Ascending aorta (tissue), 2 donors: ENCODE measurements around the gene NECTIN2. TPM values are rescaled to one million over a fixed set of nuclear protein-coding genes. Genes with fewer than 3 reads are reported as not detected.

ENCODE experiments used
- DNase-seq, 2 donors: peaks; one replicate each; pipeline ENCODE4 v3.0.0-alpha.2; 2019; ENCODE audit warnings: low spot score in 2 of 2
- H3K27ac ChIP-seq, 2 donors: fragments of 200-600 bp; sonication (generic); one replicate each; pipeline ENCODE4 v1.5.1; 2016 to 2017; ENCODE audit warnings: mild to moderate bottlenecking in 1 of 2
- H3K27me3 ChIP-seq: fragments of 200-600 bp; sonication (generic); one replicate; pipeline ENCODE4 v1.5.1; 2017
- H3K36me3 ChIP-seq, 2 donors: fragments of 200-600 bp; sonication (generic); one replicate each; pipeline ENCODE4 v1.5.1; 2016
- H3K4me1 ChIP-seq, 2 donors: fragments of 200-600 bp; sonication (generic); one replicate each; pipeline ENCODE4 v1.5.1; 2016 to 2017; ENCODE audit warnings: mild to moderate bottlenecking in 1 of 2
- H3K4me3 ChIP-seq, 2 donors: fragments of 200-600 bp; sonication (generic); one replicate each; pipeline ENCODE4 v1.5.1; 2016 to 2017; ENCODE audit warnings: mild to moderate bottlenecking in 1 of 2
- H3K9me3 ChIP-seq, 2 donors: fragments of 200-600 bp; sonication (generic); one replicate each; pipeline ENCODE4 v1.5.1; 2016
- intact Hi-C: fragments of 100-400 bp; cut with DNase I; formaldehyde crosslinking; loops from one replicate; pipeline ENCODE4 v1.15.1; 2023
- total RNA-seq: library from RNA; depleted of rRNA; stranded (reverse); fragments of >200 nt; gene quantifications from one replicate; pipeline ENCODE4 v1.1.0, GENCODE V29; 2016
- TF ChIP-seq, protein P1 (sequence below), 3 experiments: fragments of 200-600 bp in 2 of 3; fragments of 450-650 bp in 1 of 3; sonication (generic) in 2 of 3; IDR thresholded peaks; one replicate each; pipeline ENCODE4 v1.5.1; 2016 to 2019; ENCODE audit warnings: antibody characterized with exemption in 3 of 3, mild to moderate bottlenecking in 1 of 3, moderate library complexity in 1 of 3

Gene NECTIN2
- total RNA-seq, 1 donor from 2014 or later: 125 TPM

DNA sequence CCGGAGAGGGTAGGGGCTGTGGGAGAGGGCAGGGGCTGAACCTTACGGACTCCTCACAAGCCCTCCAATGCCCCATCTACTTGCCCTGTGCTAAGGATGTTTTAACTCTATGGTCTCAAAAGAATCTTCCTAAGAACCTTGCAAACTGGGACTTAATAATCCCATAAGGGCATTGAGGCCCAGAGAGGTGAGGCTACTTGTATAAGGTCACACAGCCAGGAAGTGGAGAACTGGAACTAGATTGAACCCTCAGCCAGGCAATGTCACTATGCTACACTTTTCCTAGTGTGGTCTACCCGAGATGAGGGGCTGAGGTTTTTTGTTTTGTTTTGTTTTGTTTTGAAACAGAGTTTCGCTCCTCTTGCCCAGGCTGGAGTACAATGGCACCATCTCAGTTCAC lies 85.4 kb downstream of the NECTIN2 start:
- Histone ChIP-seq H3K4me3 (no peak overlapping the region), H3K36me3 (no peaks in the 10 kb centered on the region), H3K27ac (no peak overlapping the region), H3K27me3 (no peaks in the 10 kb centered on the region), H3K4me1 (no peaks in the 10 kb centered on the region), H3K9me3 (no peaks in the 10 kb centered on the region)
- intact Hi-C loops: no loop called here
- TF ChIP-seq, protein P1, sequence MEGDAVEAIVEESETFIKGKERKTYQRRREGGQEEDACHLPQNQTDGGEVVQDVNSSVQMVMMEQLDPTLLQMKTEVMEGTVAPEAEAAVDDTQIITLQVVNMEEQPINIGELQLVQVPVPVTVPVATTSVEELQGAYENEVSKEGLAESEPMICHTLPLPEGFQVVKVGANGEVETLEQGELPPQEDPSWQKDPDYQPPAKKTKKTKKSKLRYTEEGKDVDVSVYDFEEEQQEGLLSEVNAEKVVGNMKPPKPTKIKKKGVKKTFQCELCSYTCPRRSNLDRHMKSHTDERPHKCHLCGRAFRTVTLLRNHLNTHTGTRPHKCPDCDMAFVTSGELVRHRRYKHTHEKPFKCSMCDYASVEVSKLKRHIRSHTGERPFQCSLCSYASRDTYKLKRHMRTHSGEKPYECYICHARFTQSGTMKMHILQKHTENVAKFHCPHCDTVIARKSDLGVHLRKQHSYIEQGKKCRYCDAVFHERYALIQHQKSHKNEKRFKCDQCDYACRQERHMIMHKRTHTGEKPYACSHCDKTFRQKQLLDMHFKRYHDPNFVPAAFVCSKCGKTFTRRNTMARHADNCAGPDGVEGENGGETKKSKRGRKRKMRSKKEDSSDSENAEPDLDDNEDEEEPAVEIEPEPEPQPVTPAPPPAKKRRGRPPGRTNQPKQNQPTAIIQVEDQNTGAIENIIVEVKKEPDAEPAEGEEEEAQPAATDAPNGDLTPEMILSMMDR (IDR thresholded peaks at IDR 0.05): no peak
- DNase-seq: no peak

Other genes starting within 250 kb of the NECTIN2 start
- gene IGSF23, start 232.7 kb upstream of the NECTIN2 start, total RNA-seq: not detected
- 61.4 TPM for gene PVR, start 202.4 kb upstream of the NECTIN2 start, total RNA-seq
- 6.3 TPM for gene CEACAM19, start 174.8 kb upstream of the NECTIN2 start, total RNA-seq
- not detected for gene CEACAM16, start 147.1 kb upstream of the NECTIN2 start, total RNA-seq
- 66.2 TPM for gene BCL3, start 97.6 kb upstream of the NECTIN2 start, total RNA-seq
- not detected for gene CBLC, start 68.4 kb upstream of the NECTIN2 start, total RNA-seq
- gene BCAM, start 37.2 kb upstream of the NECTIN2 start, total RNA-seq: 832 TPM
- 25.5 TPM for gene TOMM40, start 45.0 kb downstream of the NECTIN2 start, total RNA-seq
- 436 TPM for gene APOE, start 59.5 kb downstream of the NECTIN2 start, total RNA-seq
- 17.0 TPM for gene APOC1, start 68.3 kb downstream of the NECTIN2 start, total RNA-seq
- not detected for gene APOC4, start 95.9 kb downstream of the NECTIN2 start, total RNA-seq
- not detected for gene APOC2, start 99.8 kb downstream of the NECTIN2 start, total RNA-seq
- 65.2 TPM for gene CLPTM1, start 109.1 kb downstream of the NECTIN2 start, total RNA-seq
- gene RELB, start 155.2 kb downstream of the NECTIN2 start, total RNA-seq: 8.7 TPM
- 103 TPM for gene CLASRP, start 192.7 kb downstream of the NECTIN2 start, total RNA-seq
- gene ZNF296, start 230.2 kb downstream of the NECTIN2 start, total RNA-seq: not detected
- gene GEMIN7, start 233.0 kb downstream of the NECTIN2 start, total RNA-seq: 48.2 TPM
- 17.6 TPM for gene PPP1R37, start 246.9 kb downstream of the NECTIN2 start, total RNA-seq